CD4-positive, alpha-beta memory T cell (primary cell): ENCODE measurements around the gene HMG20A. TPM values are rescaled to one million over a fixed set of nuclear protein-coding genes. Genes with fewer than 3 reads are reported as not detected.

Experiments
- CTCF ChIA-PET: fragments of 350-600 bp; sonication (Branson Sonifier 250); formaldehyde crosslinking; loops from one replicate; lab custom pipeline; 2021; ENCODE audit warnings: inconsistent platforms; ENCODE audit not compliant: partially characterized antibody; lab: Charles Lee
- POLR2A ChIA-PET: fragments of 350-600 bp; sonication (Branson Sonifier 250); formaldehyde crosslinking; loops from one replicate; lab custom pipeline; 2021; ENCODE audit not compliant: partially characterized antibody; lab: Charles Lee
- DNase-seq, 5 donors: peaks; one replicate each; pipeline versions ENCODE4 v3.0.0 to v3.0.0-alpha.2; 2020 to 2022; ENCODE audit warnings: mixed read lengths in 1 of 5
- H3K27ac ChIP-seq: one replicate; pipeline ENCODE4 v1.7.0; 2013; ENCODE audit warnings: low read depth, low read length
- H3K27me3 ChIP-seq: 2 replicates; pipeline ENCODE4 v1.7.0; 2013; ENCODE audit warnings: mild to moderate bottlenecking, low read length, moderate library complexity; ENCODE audit not compliant: insufficient read depth
- H3K36me3 ChIP-seq: 2 replicates; pipeline ENCODE4 v1.7.0; 2013; ENCODE audit warnings: mild to moderate bottlenecking, low read length, moderate library complexity; ENCODE audit not compliant: insufficient read depth
- H3K4me1 ChIP-seq: 2 replicates; pipeline ENCODE4 v1.7.0; 2013; ENCODE audit warnings: mild to moderate bottlenecking, low read length, moderate library complexity; ENCODE audit not compliant: insufficient read depth
- H3K4me3 ChIP-seq, 2 donors: one replicate each; pipeline ENCODE4 v1.7.0; 2013; ENCODE audit warnings: low read length in 2 of 2, mild to moderate bottlenecking in 1 of 2
- H3K9me3 ChIP-seq, 2 donors: one replicate each; pipeline ENCODE4 v1.7.0; 2013; ENCODE audit warnings: low read length in 2 of 2, control low read depth in 1 of 2; ENCODE audit not compliant: control insufficient read depth in 1 of 2
- H3K27ac Mint-ChIP-seq, 7 donors: one replicate each; pipeline ENCODE4 v1.8.0; 2020 to 2021; ENCODE audit warnings: mixed read lengths in 7 of 7, mild to moderate bottlenecking in 6 of 7, inconsistent platforms in 3 of 7, moderate library complexity in 3 of 7
- H3K27me3 Mint-ChIP-seq, 2 donors: one replicate each; pipeline ENCODE4 v1.8.0; 2020 to 2021; ENCODE audit warnings: mixed read lengths in 2 of 2
- H3K36me3 Mint-ChIP-seq, 2 donors: one replicate each; pipeline ENCODE4 v1.8.0; 2020 to 2021; ENCODE audit warnings: mixed read lengths in 2 of 2, inconsistent platforms in 1 of 2, mild to moderate bottlenecking in 1 of 2
- H3K4me1 Mint-ChIP-seq, 4 donors: one replicate each; pipeline ENCODE4 v1.8.0; 2020 to 2021; ENCODE audit warnings: mixed read lengths in 4 of 4, mild to moderate bottlenecking in 1 of 4
- H3K4me3 Mint-ChIP-seq, 8 donors: one replicate each; pipeline ENCODE4 v1.8.0; 2020 to 2021; ENCODE audit warnings: mixed read lengths in 8 of 8, mild to moderate bottlenecking in 7 of 8, moderate library complexity in 6 of 8, inconsistent platforms in 3 of 8
- H3K9me3 Mint-ChIP-seq, 8 donors: one replicate each; pipeline ENCODE4 v1.8.0; 2020 to 2021; ENCODE audit warnings: mixed read lengths in 8 of 8, mild to moderate bottlenecking in 5 of 8, inconsistent platforms in 3 of 8, moderate library complexity in 1 of 8
- intact Hi-C: fragments of 100-400 bp; cut with micrococcal nuclease; formaldehyde crosslinking; loops from one replicate; pipeline ENCODE4 v1.15.1; 2023
- polyA plus RNA-seq, 2 donors: library from polyadenylated mRNA; unstranded; fragments of 300-500 nt; fragmentation: Illumina TruSeq; gene quantifications; one replicate each; pipeline ENCODE4 v1.2.3, GENCODE V29; 2021
- total RNA-seq, 2 experiments: library from RNA; stranded (reverse); gene quantifications; one replicate each; pipeline ENCODE4 v1.2.3, GENCODE V29; 2021

HMG20A gene
- total and polyA plus RNA-seq, 4 experiments from 2014 or later, result 29.7 to 49.6 (median 42.1) TPM

DNA sequence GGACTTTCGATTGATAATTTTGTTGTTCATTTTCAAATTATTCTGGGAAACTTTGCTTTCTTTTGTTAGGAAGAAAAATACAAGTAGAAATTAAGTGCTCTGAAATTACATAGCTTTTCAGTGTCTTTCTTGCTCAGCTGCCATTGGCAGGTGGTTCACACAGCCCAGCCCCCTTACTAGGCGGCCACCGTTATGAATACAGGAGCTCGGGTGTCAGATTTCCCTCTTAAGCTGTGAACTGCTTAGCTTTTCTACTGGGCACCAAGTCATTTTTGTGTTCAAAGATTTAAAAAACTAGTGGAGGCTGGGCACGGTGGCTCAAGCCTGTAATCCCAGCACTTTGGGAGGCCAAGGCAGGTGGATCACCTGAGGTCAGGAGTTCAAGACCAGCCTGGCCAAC is 55.2 kb downstream of the HMG20A start:
- intact Hi-C loops, result no loop called here
- DNase-seq, result no peak
- no peaks in the 10 kb centered on the region for H3K9me3 Mint-ChIP-seq
- H3K36me3 Mint-ChIP-seq, result peaks cover 59 to 65% of the 10 kb centered on the region in 2 donors
- ChIA-PET POLR2A (no interaction called here), CTCF (no interaction called here)
- H3K4me1 Mint-ChIP-seq, result peaks cover 0 to 3% (median 0%) of the 10 kb centered on the region in 4 donors
- no peak overlapping the region for H3K27ac Mint-ChIP-seq
- no peak overlapping the region for H3K4me3 Mint-ChIP-seq
- Histone ChIP-seq H3K4me3 (no peak overlapping the region), H3K9me3 (no peaks in the 10 kb centered on the region), H3K4me1 (no peaks in the 10 kb centered on the region), H3K27me3 (no peaks in the 10 kb centered on the region), H3K27ac (no peak overlapping the region), H3K36me3 (peaks cover 36% of the 10 kb centered on the region)
- no peaks in the 10 kb centered on the region for H3K27me3 Mint-ChIP-seq

DNA sequence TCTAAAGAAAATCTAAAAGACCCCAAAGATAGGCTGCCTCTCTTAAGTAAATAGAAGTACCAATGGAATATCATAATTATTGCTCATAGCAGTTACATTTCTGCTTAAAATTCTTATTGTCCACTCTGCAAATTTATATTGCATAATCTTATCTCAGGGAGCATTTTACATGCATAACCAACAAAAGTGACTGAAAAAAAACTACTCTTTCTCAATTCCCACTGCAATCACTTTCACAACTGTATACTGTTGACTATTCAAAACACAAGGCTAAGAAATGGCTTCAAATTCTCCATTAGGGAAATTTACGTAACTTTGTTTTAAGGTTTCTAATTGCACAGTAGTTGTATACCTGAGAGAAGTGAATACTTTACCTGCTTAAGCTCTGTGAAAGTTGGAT is 56.3 kb downstream of the HMG20A start:
- DNase-seq, result no peak
- H3K36me3 ChIP-seq, result peaks cover 36% of the 10 kb centered on the region
- no peaks in the 10 kb centered on the region for H3K9me3 ChIP-seq
- no peaks in the 10 kb centered on the region for H3K27me3 ChIP-seq
- ChIA-PET CTCF (no interaction called here), POLR2A (no interaction called here)
- H3K4me1 ChIP-seq, result no peaks in the 10 kb centered on the region
- peaks cover 57 to 66% of the 10 kb centered on the region in 2 donors for H3K36me3 Mint-ChIP-seq
- no peaks in the 10 kb centered on the region for H3K27me3 Mint-ChIP-seq
- H3K4me1 Mint-ChIP-seq, result peaks cover 0 to 3% (median 0%) of the 10 kb centered on the region in 4 donors
- no peaks in the 10 kb centered on the region for H3K9me3 Mint-ChIP-seq
- peak overlapping the region in 2 of 7 donors; percentile 7 to 67 for H3K27ac Mint-ChIP-seq
- intact Hi-C loops, result no loop called here
- no peak overlapping the region for H3K4me3 Mint-ChIP-seq
- H3K27ac ChIP-seq, result no peak overlapping the region
- H3K4me3 ChIP-seq, result no peak overlapping the region

DNA sequence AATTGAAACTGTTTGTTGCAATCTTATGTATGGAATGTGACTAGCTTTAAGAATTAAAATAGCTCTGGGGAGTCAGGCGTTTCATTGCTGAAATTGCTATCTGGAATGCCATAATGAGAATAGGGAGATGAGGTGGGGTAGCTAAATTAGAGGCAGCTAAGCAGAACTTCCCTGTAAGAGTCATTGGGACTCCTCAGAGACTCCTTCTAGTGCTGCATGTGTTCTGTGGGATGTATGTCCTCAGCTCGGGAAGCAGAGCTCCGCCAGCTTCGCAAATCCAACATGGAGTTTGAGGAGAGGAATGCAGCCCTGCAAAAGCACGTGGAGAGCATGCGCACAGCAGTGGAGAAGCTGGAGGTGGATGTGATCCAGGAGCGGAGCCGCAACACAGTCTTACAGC is 57.4 kb downstream of the HMG20A start:
- H3K27me3 Mint-ChIP-seq, result no peaks in the 10 kb centered on the region
- H3K4me1 ChIP-seq, result no peaks in the 10 kb centered on the region
- intact Hi-C loops, result no loop called here
- H3K36me3 ChIP-seq, result peaks cover 30% of the 10 kb centered on the region
- ChIA-PET POLR2A (no interaction called here), CTCF (no interaction called here)
- no peak overlapping the region for H3K4me3 ChIP-seq
- no peak overlapping the region for H3K27ac Mint-ChIP-seq
- no peak overlapping the region for H3K27ac ChIP-seq
- peaks cover 55 to 65% of the 10 kb centered on the region in 2 donors for H3K36me3 Mint-ChIP-seq
- DNase-seq, result no peak
- no peak overlapping the region for H3K4me3 Mint-ChIP-seq
- no peaks in the 10 kb centered on the region for H3K9me3 Mint-ChIP-seq
- no peaks in the 10 kb centered on the region for H3K9me3 ChIP-seq
- H3K4me1 Mint-ChIP-seq, result peaks cover 0 to 3% (median 0%) of the 10 kb centered on the region in 4 donors
- no peaks in the 10 kb centered on the region for H3K27me3 ChIP-seq

DNA sequence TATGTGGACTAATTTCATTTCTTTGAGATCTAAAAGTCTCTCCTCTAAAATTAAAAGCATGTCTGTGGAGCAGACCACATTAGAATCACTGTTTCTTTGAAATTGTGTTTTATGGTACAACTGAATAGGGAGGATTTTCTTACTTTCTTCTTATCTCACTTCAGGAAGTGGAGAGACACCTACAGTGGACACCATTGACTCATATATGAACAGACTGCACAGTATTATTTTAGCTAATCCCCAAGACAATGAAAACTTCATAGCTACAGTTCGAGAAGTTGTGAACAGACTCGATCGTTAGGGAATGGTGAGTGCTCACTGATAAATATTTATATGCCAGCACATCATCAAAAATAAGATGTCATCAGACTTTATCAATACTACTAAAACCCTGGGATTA is 58.3 kb downstream of the HMG20A start:
- Histone ChIP-seq H3K9me3 (no peaks in the 10 kb centered on the region), H3K27me3 (no peaks in the 10 kb centered on the region), H3K36me3 (peaks cover 32% of the 10 kb centered on the region), H3K4me3 (no peak overlapping the region), H3K27ac (no peak overlapping the region), H3K4me1 (no peaks in the 10 kb centered on the region)
- CTCF ChIA-PET, result interaction anchor here (1.0 to 1.6 kb wide), 2 partner anchors 19 to 506 kb away, joined by 3 to 5 read pairs; no protein-coding TSS in a partner anchor
- intact Hi-C loops, result no loop called here
- Mint-ChIP-seq H3K4me3 (no peak overlapping the region), H3K4me1 (peaks cover 0 to 3% (median 0%) of the 10 kb centered on the region in 4 donors), H3K36me3 (peaks cover 59 to 70% of the 10 kb centered on the region in 2 donors), H3K27me3 (no peaks in the 10 kb centered on the region), H3K9me3 (no peaks in the 10 kb centered on the region), H3K27ac (peak overlapping the region in 1 of 7 donors; percentile 14)
- DNase-seq, result no peak
- POLR2A ChIA-PET, result no interaction called here

DNA sequence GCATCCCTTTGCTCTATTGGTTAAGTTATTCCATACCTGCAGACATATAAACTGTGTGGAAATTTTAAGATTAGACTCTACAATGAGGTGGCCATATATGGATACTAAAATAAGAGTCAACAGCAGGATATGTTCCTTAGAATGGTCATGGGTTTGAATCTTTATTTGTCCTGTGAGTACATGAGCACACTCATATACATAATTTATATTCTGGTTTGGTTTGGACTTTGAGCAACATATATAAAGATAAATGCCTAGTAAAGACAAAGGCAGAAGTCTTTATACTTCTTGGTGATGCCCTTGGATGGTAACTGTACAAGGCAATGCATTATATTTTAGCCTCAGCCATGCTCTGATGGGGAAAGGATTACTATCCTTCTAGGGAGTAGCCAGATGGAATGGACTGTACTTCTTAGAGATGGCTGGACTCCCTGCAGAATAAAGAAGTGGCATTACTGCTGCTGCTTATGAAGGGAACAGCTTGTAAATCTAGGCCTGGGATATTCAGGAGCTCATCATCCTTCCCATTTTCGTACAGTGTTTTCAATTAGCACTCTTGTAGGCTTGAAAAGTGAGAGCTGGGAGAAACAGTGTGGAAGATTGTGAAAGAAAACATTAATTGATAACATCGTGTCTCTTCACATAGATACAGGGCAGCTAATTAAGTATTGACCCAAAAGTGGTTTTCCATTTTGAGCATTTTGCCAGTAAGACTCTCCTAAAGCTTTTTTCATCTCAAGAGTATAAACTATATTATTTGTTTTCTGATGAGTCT is 60.4 kb downstream of the HMG20A start:
- Histone ChIP-seq H3K4me3 (no peak overlapping the region), H3K27me3 (no peaks in the 10 kb centered on the region), H3K36me3 (peaks cover 33% of the 10 kb centered on the region), H3K9me3 (no peaks in the 10 kb centered on the region), H3K27ac (no peak overlapping the region), H3K4me1 (no peaks in the 10 kb centered on the region)
- DNase-seq, result no peak
- Mint-ChIP-seq H3K36me3 (peaks cover 60 to 75% of the 10 kb centered on the region in 2 donors), H3K27me3 (no peaks in the 10 kb centered on the region), H3K27ac (peak overlapping the region in 3 of 7 donors; percentile 18 to 67 (median 22)), H3K4me1 (peaks cover 0 to 3% (median under 1%) of the 10 kb centered on the region in 4 donors), H3K4me3 (no peak overlapping the region), H3K9me3 (no peaks in the 10 kb centered on the region)
- CTCF ChIA-PET, result interaction anchor here (0.9 kb wide), 1 partner anchor 362 kb away, joined by 5 read pairs; no protein-coding TSS in a partner anchor
- POLR2A ChIA-PET, result no interaction called here
- intact Hi-C loops, result no loop called here

DNA sequence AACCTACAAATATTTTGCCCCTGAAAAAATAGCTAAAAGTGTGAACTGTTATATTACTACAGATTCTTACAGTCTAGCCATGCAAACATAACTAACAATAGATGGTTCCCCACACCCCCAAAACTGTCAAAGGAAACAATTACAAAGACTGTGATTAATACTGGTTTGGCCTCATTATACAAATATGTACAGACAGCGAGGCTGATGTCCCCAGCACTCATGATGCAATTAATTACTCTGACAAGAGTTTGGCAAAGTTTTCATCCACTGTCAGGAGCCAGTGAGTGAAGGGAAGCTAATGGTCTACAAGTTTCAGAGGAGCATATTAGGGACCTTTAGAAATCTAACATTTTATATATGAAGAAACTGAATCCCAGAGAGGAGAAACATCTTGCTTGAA is 61.0 kb downstream of the HMG20A start:
- no peak for DNase-seq
- Histone ChIP-seq H3K36me3 (peaks cover 33% of the 10 kb centered on the region), H3K9me3 (no peaks in the 10 kb centered on the region), H3K27me3 (no peaks in the 10 kb centered on the region), H3K4me1 (no peaks in the 10 kb centered on the region), H3K27ac (no peak overlapping the region), H3K4me3 (no peak overlapping the region)
- Mint-ChIP-seq H3K36me3 (peaks cover 63 to 74% of the 10 kb centered on the region in 2 donors), H3K4me3 (no peak overlapping the region), H3K27ac (peak overlapping the region in 1 of 7 donors; percentile 4), H3K4me1 (peaks cover 1 to 3% (median 2%) of the 10 kb centered on the region in 4 donors), H3K9me3 (no peaks in the 10 kb centered on the region), H3K27me3 (no peaks in the 10 kb centered on the region)
- ChIA-PET POLR2A (no interaction called here), CTCF (interaction anchor here (0.9 kb wide), 1 partner anchor 363 kb away, joined by 5 read pairs; no protein-coding TSS in a partner anchor)
- intact Hi-C loops, result no loop called here

DNA sequence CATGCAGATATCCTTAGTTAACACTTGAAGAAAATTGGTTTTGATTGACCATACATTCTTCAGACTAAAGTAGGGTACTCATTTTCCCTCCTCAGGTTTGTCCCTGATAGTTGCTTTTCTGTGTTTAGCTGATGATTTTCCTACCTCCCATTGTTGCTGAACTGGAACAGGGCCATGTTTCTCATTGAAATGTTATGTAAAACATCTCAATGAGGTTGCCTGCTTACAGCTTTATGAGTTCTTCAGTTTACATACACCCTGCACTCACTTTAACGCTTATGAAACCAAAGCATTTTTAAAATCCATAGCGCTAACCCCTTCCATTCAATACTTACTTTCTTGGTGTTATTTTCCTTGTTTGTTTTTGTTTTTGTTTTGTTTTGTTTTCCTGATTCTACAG is 61.9 kb downstream of the HMG20A start:
- intact Hi-C loops, result no loop called here
- H3K27me3 Mint-ChIP-seq, result no peaks in the 10 kb centered on the region
- H3K27ac Mint-ChIP-seq, result no peak overlapping the region
- no peak overlapping the region for H3K4me3 Mint-ChIP-seq
- CTCF ChIA-PET, result no interaction called here
- peaks cover 4 to 11% (median 10%) of the 10 kb centered on the region in 4 donors for H3K4me1 Mint-ChIP-seq
- Histone ChIP-seq H3K27me3 (no peaks in the 10 kb centered on the region), H3K4me3 (no peak overlapping the region), H3K27ac (no peak overlapping the region), H3K4me1 (peaks cover 6% of the 10 kb centered on the region), H3K36me3 (peaks cover 30% of the 10 kb centered on the region), H3K9me3 (no peaks in the 10 kb centered on the region)
- H3K36me3 Mint-ChIP-seq, result peaks cover 61 to 69% of the 10 kb centered on the region in 2 donors
- POLR2A ChIA-PET, result no interaction called here
- DNase-seq, result no peak
- H3K9me3 Mint-ChIP-seq, result peaks cover 0 to 2% (median 0%) of the 10 kb centered on the region in 8 donors
